Measurements from ENCODE around the gene COX14.
"Not testable (repeated sequence)": the region's sequence is repeated elsewhere in the genome, so short reads cannot be mapped to it uniquely, and the experiment has no call there.

The COX14 gene

DNA sequence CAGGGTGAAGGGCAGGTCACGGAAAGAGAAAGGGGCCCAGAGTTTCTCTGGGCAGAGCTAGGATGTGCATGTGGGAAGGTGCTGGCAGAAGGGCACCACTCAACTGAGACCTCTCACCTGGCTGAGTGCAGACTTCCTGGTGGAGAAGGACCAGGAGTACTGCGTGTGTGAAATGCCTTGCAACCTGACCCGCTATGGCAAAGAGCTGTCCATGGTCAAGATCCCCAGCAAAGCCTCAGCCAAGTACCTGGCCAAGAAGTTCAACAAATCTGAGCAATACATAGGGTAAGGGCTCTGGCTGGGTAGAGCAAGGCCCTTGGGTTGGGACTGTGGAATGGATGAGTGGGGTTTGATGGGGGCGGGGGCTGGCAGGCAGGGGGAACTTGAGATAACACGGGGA, 32.3 kb upstream of the COX14 start:
- H3K36me3 Mint-ChIP-seq = no peaks in the 10 kb centered on the region
- no peaks in the 10 kb centered on the region for H3K9me3 Mint-ChIP-seq
- no peak overlapping the region for H3K4me3 Mint-ChIP-seq
- DNase-seq (ENCODE audit: low spot score in 2 of 2) (no peak), ATAC-seq (no peak)
- peak overlapping the region; percentile 30 for H3K27ac Mint-ChIP-seq
- peaks cover 11% of the 10 kb centered on the region for H3K4me1 Mint-ChIP-seq

DNA sequence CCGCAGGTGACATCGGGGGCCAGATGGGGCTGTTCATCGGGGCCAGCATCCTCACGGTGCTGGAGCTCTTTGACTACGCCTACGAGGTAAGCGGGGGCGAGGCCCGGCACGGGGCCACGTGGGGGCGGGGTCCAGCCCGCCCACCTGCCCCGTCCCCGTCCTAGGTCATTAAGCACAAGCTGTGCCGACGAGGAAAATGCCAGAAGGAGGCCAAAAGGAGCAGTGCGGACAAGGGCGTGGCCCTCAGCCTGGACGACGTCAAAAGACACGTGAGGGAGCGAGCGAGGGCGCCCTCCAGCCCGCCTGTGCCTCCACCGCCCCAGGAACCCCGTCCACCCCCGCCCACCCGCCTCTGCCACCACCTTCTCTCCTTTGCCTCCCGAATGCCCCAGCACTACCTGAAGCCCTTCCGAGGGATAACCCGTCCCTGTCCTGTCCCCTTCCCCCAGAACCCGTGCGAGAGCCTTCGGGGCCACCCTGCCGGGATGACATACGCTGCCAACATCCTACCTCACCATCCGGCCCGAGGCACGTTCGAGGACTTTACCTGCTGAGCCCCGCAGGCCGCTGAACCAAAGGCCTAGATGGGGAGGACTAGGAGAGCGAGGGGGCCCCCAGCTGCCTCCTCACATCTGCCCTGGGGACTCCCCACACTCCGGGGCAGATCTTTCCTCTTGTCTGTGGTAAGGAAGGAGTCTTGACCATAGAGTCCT, 30.8 kb upstream of the COX14 start:
- Mint-ChIP-seq H3K4me1 (peaks cover 15% of the 10 kb centered on the region), H3K4me3 (no peak overlapping the region), H3K9me3 (no peaks in the 10 kb centered on the region), H3K27ac (peak overlapping the region; percentile 77), H3K36me3 (no peaks in the 10 kb centered on the region)
- ATAC-seq (no peak), DNase-seq (ENCODE audit: low spot score in 2 of 2) (no peak)

DNA sequence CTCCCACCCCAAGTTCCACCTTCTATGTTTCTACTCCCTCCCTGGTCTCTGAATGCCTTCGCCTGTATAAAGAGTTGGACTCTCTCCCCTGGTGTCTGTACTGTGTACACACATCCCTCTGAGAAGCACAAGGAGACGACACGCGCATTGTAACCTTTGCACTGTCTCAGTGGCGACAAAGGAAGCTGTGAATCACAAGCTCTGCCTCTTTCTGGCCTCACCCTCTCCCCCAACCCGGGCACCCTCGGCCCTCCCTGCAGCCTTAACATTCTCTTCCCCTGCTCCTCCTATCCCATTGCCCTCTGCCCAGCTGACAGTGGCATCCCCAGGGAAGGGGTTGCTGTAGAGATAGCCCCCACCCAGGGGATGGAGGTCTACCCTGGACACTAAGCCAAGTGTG, 29.4 kb upstream of the COX14 start:
- DNase-seq (ENCODE audit: low spot score in 2 of 2) = no peak
- no peak for ATAC-seq
- H3K27ac Mint-ChIP-seq = peak overlapping the region; percentile 94

GRCh38 chr12:50083301-50083700, 28.7 kb upstream of the COX14 start:
- no peaks in the 10 kb centered on the region for H3K9me3 Mint-ChIP-seq
- peak overlapping the region; percentile 58 for H3K4me3 Mint-ChIP-seq
- peaks cover 18% of the 10 kb centered on the region for H3K36me3 Mint-ChIP-seq
- H3K4me1 Mint-ChIP-seq = peaks cover 34% of the 10 kb centered on the region
- no peak for DNase-seq (ENCODE audit: low spot score in 2 of 2)
- peak overlapping the region; percentile 94 for H3K27ac Mint-ChIP-seq
- ATAC-seq = no peak

More for the DNA sequence above, 29.4 kb upstream of the COX14 start:
- Mint-ChIP-seq H3K9me3 (no peaks in the 10 kb centered on the region), H3K4me1 (peaks cover 27% of the 10 kb centered on the region), H3K4me3 (no peak overlapping the region), H3K36me3 (peaks cover 12% of the 10 kb centered on the region)

DNA sequence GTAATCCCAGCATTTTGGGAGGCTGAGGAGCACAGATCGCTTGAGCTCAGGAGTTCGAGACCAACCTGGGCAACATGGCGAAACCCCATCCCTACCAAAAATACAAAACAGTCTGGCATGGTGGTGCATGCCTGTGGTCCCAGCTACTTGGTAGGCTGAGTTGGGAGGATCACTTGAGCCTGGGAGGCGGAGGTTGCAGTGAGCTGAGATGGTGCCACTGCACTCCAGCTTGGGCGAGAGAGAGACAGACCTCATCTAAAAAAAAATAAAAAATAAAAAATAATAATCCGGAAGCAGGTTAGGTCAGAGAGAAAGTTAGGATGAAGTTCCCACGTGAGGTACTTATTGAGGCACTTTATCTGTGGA, 27.6 kb upstream of the COX14 start:
- peak overlapping the region; percentile 94 for H3K27ac Mint-ChIP-seq
- DNase-seq (ENCODE audit: low spot score in 2 of 2); ATAC-seq; H3K9me3 Mint-ChIP-seq: not testable (repeated sequence)
- peaks cover 29% of the 10 kb centered on the region for H3K36me3 Mint-ChIP-seq
- peaks cover 41% of the 10 kb centered on the region for H3K4me1 Mint-ChIP-seq
- peak overlapping the region; percentile 86 for H3K4me3 Mint-ChIP-seq

GRCh38 chr12:50084775-50085614, 27.0 kb upstream of the COX14 start, which contains the start of gene SMARCD1:
Gene SMARCD1 (plus strand): TSS chr12:50085342. CDS start chr12:50085370, 28 bp downstream.
- H3K27ac Mint-ChIP-seq = peak within 1 kb of the TSS; percentile 94
- H3K4me3 Mint-ChIP-seq = peak within 1 kb of the TSS; percentile 86
- H3K36me3 Mint-ChIP-seq = peaks cover 35% of the 10 kb centered on the region
- H3K9me3 Mint-ChIP-seq = no peaks in the 10 kb centered on the region
- peak; percentile 95 for ATAC-seq
- DNase-seq (ENCODE audit: low spot score in 2 of 2) = peak; percentile 63 to 88
- H3K4me1 Mint-ChIP-seq = peaks cover 41% of the 10 kb centered on the region

GRCh38 chr12:50085615-50086072, 26.4 kb upstream of the COX14 start:
- Mint-ChIP-seq H3K36me3 (peaks cover 42% of the 10 kb centered on the region), H3K4me3 (peak overlapping the region; percentile 86), H3K4me1 (peaks cover 41% of the 10 kb centered on the region), H3K27ac (peak overlapping the region; percentile 94), H3K9me3 (no peaks in the 10 kb centered on the region)
- ATAC-seq (no peak), DNase-seq (ENCODE audit: low spot score in 2 of 2) (no peak)

DNA sequence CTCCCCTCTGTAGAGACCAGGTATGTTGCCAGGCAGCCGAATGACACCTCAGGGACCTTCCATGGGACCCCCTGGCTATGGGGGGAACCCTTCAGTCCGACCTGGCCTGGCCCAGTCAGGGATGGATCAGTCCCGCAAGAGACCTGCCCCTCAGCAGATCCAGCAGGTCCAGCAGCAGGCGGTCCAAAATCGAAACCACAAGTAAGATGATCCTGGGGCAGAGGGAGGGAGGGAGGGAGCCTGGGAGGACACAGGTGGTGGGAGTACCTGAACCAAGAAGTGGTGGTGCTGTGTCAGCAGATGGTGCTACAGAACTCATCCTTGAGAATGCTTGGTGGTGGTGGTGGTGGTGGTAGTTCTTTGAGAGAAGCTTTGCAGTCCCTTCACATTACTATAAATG, 25.9 kb upstream of the COX14 start:
- DNase-seq (ENCODE audit: low spot score in 2 of 2) (no peak), ATAC-seq (no peak)
- no peaks in the 10 kb centered on the region for H3K9me3 Mint-ChIP-seq

GRCh38 chr12:50087151-50087550, 24.9 kb upstream of the COX14 start:
- H3K4me3 Mint-ChIP-seq = no peak overlapping the region
- DNase-seq (ENCODE audit: low spot score in 2 of 2) (no peak), ATAC-seq (no peak)
- peaks cover 57% of the 10 kb centered on the region for H3K36me3 Mint-ChIP-seq
- H3K4me1 Mint-ChIP-seq = peaks cover 41% of the 10 kb centered on the region
- peak overlapping the region; percentile 68 for H3K27ac Mint-ChIP-seq
- H3K9me3 Mint-ChIP-seq = no peaks in the 10 kb centered on the region

More for the DNA sequence above, 25.9 kb upstream of the COX14 start:
- H3K36me3 Mint-ChIP-seq = peaks cover 47% of the 10 kb centered on the region
- H3K27ac Mint-ChIP-seq = no peak overlapping the region
- H3K4me1 Mint-ChIP-seq = peaks cover 41% of the 10 kb centered on the region
- peak overlapping the region; percentile 86 for H3K4me3 Mint-ChIP-seq

GRCh38 chr12:50087995-50088394, 24.0 kb upstream of the COX14 start:
- H3K9me3 Mint-ChIP-seq = no peaks in the 10 kb centered on the region
- ATAC-seq (no peak), DNase-seq (ENCODE audit: low spot score in 2 of 2) (no peak)
- H3K4me1 Mint-ChIP-seq = peaks cover 41% of the 10 kb centered on the region
- H3K4me3 Mint-ChIP-seq = peak overlapping the region; percentile 11
- peak overlapping the region; percentile 68 for H3K27ac Mint-ChIP-seq
- peaks cover 65% of the 10 kb centered on the region for H3K36me3 Mint-ChIP-seq

- Mint-ChIP-seq H3K4me1 (peaks cover 36% of the 10 kb centered on the region), H3K9me3 (no peaks in the 10 kb centered on the region), H3K27ac (peak overlapping the region; percentile 68), H3K4me3 (peak overlapping the region; percentile 11), H3K36me3 (peaks cover 73% of the 10 kb centered on the region)
- DNase-seq (ENCODE audit: low spot score in 2 of 2) (peak; percentile 45 to 75), ATAC-seq (peak; percentile 53)
Observed at GRCh38 chr12:50088577-50089335, 23.3 kb upstream of the COX14 start.

GRCh38 chr12:50089730-50090129, 22.3 kb upstream of the COX14 start:
- H3K36me3 Mint-ChIP-seq = peaks cover 82% of the 10 kb centered on the region
- DNase-seq (ENCODE audit: low spot score in 2 of 2) (no peak), ATAC-seq (no peak)
- H3K4me1 Mint-ChIP-seq = peaks cover 34% of the 10 kb centered on the region
- H3K4me3 Mint-ChIP-seq = no peak overlapping the region
- H3K27ac Mint-ChIP-seq = peak overlapping the region; percentile 32
- no peaks in the 10 kb centered on the region for H3K9me3 Mint-ChIP-seq

DNA sequence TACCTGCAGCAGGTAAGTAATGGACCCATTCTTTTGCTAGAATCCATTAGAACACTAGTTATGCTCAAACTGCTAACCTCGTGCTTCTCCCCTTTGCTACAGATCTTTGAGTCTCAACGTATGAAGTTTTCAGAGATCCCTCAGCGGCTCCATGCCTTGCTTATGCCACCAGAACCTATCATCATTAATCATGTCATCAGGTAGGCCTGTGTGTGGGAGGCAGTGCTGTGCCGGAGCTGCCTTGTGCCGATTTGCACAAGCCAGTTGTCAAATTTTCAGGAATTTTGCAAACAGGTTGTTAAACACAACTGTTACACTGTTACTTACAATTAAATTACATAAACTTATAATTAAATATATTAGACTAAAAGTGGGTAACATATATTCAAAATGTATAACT, 21.6 kb upstream of the COX14 start:
- ATAC-seq = no peak
- DNase-seq (ENCODE audit: low spot score in 2 of 2) = no peak
- H3K4me3 Mint-ChIP-seq = no peak overlapping the region
- H3K4me1 Mint-ChIP-seq = peaks cover 34% of the 10 kb centered on the region
- peaks cover 89% of the 10 kb centered on the region for H3K36me3 Mint-ChIP-seq
- peak overlapping the region; percentile 32 for H3K27ac Mint-ChIP-seq
- no peaks in the 10 kb centered on the region for H3K9me3 Mint-ChIP-seq

DNA sequence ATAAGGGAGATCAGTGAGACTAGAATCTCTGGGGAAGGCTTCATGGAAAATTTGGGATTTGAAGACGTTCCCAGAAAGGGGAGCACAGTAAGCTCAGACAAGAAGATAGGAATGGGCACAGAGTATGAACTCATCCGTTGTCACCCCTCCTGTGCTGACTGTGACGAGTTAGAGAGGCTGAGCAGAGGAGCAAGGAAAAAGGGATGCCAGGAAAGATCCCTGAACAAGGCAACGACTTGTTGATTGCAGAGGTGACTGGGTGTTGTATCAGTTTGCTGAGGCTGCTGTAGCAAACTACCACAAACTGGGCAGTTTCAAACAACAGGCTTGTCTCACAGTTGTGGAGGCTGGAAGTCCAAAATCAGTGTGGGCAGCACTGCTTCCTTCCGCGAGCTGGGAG, 14.1 kb upstream of the COX14 start:
- ATAC-seq = no peak
- no peak for DNase-seq (ENCODE audit: low spot score in 2 of 2)
- H3K27ac Mint-ChIP-seq = no peak overlapping the region
- H3K4me3 Mint-ChIP-seq = no peak overlapping the region
- H3K9me3 Mint-ChIP-seq = no peaks in the 10 kb centered on the region
- no peaks in the 10 kb centered on the region for H3K4me1 Mint-ChIP-seq
- H3K36me3 Mint-ChIP-seq = peaks cover 89% of the 10 kb centered on the region

All from stimulated activated effector memory CD8-positive, alpha-beta T cell treated with anti-CD3 and anti-CD28 coated beads, Interleukin-12 subunit alpha, Interleukin-12 subunit beta, amount 100 ng/mL, for 72 hours (primary cell).